ENCODE results near the gene SFMBT2. TPM values are rescaled to one million over a fixed set of nuclear protein-coding genes. Genes with fewer than 3 reads are reported as not detected.

SFMBT2 gene
- total RNA-seq, 2 donors from 2014 or later = 7.9 TPM

- Histone ChIP-seq H3K27me3 (no peaks in the 10 kb centered on the region), H3K4me1 (no peaks in the 10 kb centered on the region), H3K4me3 (no peak overlapping the region), H3K27ac (no peak overlapping the region), H3K36me3 (no peaks in the 10 kb centered on the region), H3K9me3 (no peaks in the 10 kb centered on the region)
- no peak for TF ChIP-seq CTCF (IDR thresholded peaks at IDR 0.05)
- no peak for DNase-seq (ENCODE audit: low spot score)
These were observed 128.4 kb downstream of the SFMBT2 start for GRCh38 chr10:7282457-7282856.

GRCh38 chr10:7281429-7281828, 129.4 kb downstream of the SFMBT2 start:
- Histone ChIP-seq H3K27me3 (no peaks in the 10 kb centered on the region), H3K4me3 (no peak overlapping the region), H3K4me1 (no peaks in the 10 kb centered on the region), H3K36me3 (no peaks in the 10 kb centered on the region), H3K9me3 (no peaks in the 10 kb centered on the region), H3K27ac (no peak overlapping the region)
- DNase-seq (ENCODE audit: low spot score) = no peak
- no peak for TF ChIP-seq CTCF (IDR thresholded peaks at IDR 0.05)

GRCh38 chr10:7279303-7279702, 131.5 kb downstream of the SFMBT2 start:
- H3K27ac ChIP-seq = no peak overlapping the region
- H3K36me3 ChIP-seq = no peaks in the 10 kb centered on the region
- no peaks in the 10 kb centered on the region for H3K4me1 ChIP-seq
- H3K27me3 ChIP-seq = no peaks in the 10 kb centered on the region
- H3K9me3 ChIP-seq = no peaks in the 10 kb centered on the region
- no peak for DNase-seq (ENCODE audit: low spot score)
- H3K4me3 ChIP-seq = no peak overlapping the region
- no peak for TF ChIP-seq CTCF (IDR thresholded peaks at IDR 0.05)

GRCh38 chr10:7277867-7278266, 133.0 kb downstream of the SFMBT2 start:
- Histone ChIP-seq H3K27me3 (no peaks in the 10 kb centered on the region), H3K36me3 (no peaks in the 10 kb centered on the region), H3K27ac (no peak overlapping the region), H3K4me1 (no peaks in the 10 kb centered on the region), H3K4me3 (no peak overlapping the region), H3K9me3 (no peaks in the 10 kb centered on the region)
- DNase-seq (ENCODE audit: low spot score) = no peak
- TF ChIP-seq CTCF (IDR thresholded peaks at IDR 0.05) = no peak

GRCh38 chr10:7277432-7277831, 133.4 kb downstream of the SFMBT2 start:
- Histone ChIP-seq H3K27ac (no peak overlapping the region), H3K4me1 (no peaks in the 10 kb centered on the region), H3K27me3 (no peaks in the 10 kb centered on the region), H3K9me3 (no peaks in the 10 kb centered on the region), H3K4me3 (no peak overlapping the region), H3K36me3 (no peaks in the 10 kb centered on the region)
- no peak for TF ChIP-seq CTCF (IDR thresholded peaks at IDR 0.05)
- no peak for DNase-seq (ENCODE audit: low spot score)

- H3K27me3 ChIP-seq = no peaks in the 10 kb centered on the region
- no peaks in the 10 kb centered on the region for H3K9me3 ChIP-seq
- no peak for TF ChIP-seq CTCF (IDR thresholded peaks at IDR 0.05)
- DNase-seq (ENCODE audit: low spot score) = no peak
- H3K4me3 ChIP-seq = no peak overlapping the region
- no peaks in the 10 kb centered on the region for H3K4me1 ChIP-seq
- H3K36me3 ChIP-seq = no peaks in the 10 kb centered on the region
- H3K27ac ChIP-seq = no peak overlapping the region
These were observed 134.9 kb downstream of the SFMBT2 start for GRCh38 chr10:7275761-7276440.

All from right atrium auricular region (tissue), 2 donors.